HG03103 (cell line): Measurements from ENCODE around the gene LINGO3.
"Not testable (repeated sequence)": the region's sequence is repeated elsewhere in the genome, so short reads cannot be mapped to it uniquely, and the experiment has no call there.

ENCODE experiments used
- ATAC-seq: cut with Tn5 transposase; IDR thresholded peaks from one replicate; pipeline ENCODE4 v1.9.1; 2021; ENCODE audit warnings: low read depth; ENCODE audit not compliant: unreplicated experiment

The LINGO3 gene

GRCh38 chr19:2283835-2284507, 24.0 kb downstream of the LINGO3 start:
- no peak for ATAC-seq

GRCh38 chr19:2282862-2283237, 25.1 kb downstream of the LINGO3 start:
- ATAC-seq, result no peak

- no peak for ATAC-seq
Observed at GRCh38 chr19:2282062-2282861, 25.7 kb downstream of the LINGO3 start, which contains the start of gene PEAK3. PEAK3 (minus strand) TSS chr19:2282175; CDS start chr19:2280931, 1,244 bp downstream.

GRCh38 chr19:2281265-2282061, 26.5 kb downstream of the LINGO3 start:
- not testable (repeated sequence) for ATAC-seq

- no peak for ATAC-seq
Observed at GRCh38 chr19:2280633-2281264, 27.2 kb downstream of the LINGO3 start.

- no peak for ATAC-seq
Observed at GRCh38 chr19:2278459-2279158, 29.3 kb downstream of the LINGO3 start.

GRCh38 chr19:2277138-2277537, 30.8 kb downstream of the LINGO3 start:
- ATAC-seq, result no peak

- no peak for ATAC-seq
Observed at GRCh38 chr19:2276429-2276986, 31.4 kb downstream of the LINGO3 start.

GRCh38 chr19:2275588-2276428, 32.1 kb downstream of the LINGO3 start:
- ATAC-seq, result no peak

GRCh38 chr19:2274931-2275535, 32.9 kb downstream of the LINGO3 start:
- ATAC-seq, result no peak

GRCh38 chr19:2274185-2274711, 33.7 kb downstream of the LINGO3 start:
- ATAC-seq, result no peak

- no peak for ATAC-seq
Observed at GRCh38 chr19:2273356-2274184, 34.4 kb downstream of the LINGO3 start.

- ATAC-seq, result no peak
Observed at GRCh38 chr19:2271234-2272103, 36.5 kb downstream of the LINGO3 start.

- ATAC-seq, result no peak
Observed at GRCh38 chr19:2270423-2271233, 37.3 kb downstream of the LINGO3 start.

- ATAC-seq, result no peak
Observed at GRCh38 chr19:2270157-2270422, 37.9 kb downstream of the LINGO3 start.
